ENCODE results near the gene P4HB.

P4HB gene

GRCh38 chr17:81813371-81813684, 47.0 kb downstream of the P4HB start:
- no peak for DNase-seq (ENCODE audit: extremely low read depth in 1 of 2, low read depth in 1 of 2)

DNA sequence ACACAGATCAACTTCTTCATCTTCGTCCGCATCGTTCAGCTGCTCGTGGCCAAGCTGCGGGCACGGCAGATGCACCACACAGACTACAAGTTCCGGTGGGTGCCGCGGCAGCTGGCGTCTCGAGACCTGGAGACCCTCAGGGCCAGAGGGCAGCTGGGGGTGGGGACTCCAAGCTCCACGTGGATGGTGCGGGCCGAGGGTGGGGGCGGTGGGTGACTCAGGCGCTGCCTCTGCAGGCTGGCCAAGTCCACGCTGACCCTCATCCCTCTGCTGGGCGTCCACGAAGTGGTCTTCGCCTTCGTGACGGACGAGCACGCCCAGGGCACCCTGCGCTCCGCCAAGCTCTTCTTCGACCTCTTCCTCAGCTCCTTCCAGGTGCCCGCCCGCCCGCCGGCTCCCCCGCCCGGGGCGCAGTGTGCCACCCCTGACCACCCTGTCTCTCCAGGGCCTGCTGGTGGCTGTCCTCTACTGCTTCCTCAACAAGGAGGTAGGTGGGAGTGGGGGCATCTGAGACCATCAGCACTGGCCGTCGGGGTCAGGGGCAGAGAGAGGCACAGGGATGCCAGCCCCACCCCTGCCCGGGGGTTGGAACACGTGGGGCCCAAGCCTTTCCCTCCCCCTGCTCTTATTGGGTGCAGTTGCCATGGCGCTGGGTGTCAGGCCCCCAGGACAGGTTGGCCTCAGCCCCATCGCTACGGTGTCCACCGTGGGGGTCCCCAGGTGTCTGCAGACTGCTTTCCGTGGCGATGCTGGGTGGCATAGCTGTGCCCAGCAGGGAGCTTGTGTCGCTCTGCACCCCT, 47.6 kb downstream of the P4HB start:
- DNase-seq (ENCODE audit: extremely low read depth in 1 of 2, low read depth in 1 of 2) = no peak

- no peak for DNase-seq (ENCODE audit: extremely low read depth in 1 of 2, low read depth in 1 of 2)
These were observed 48.4 kb downstream of the P4HB start for GRCh38 chr17:81811705-81812570.

GRCh38 chr17:81810892-81811704, 49.2 kb downstream of the P4HB start:
- DNase-seq (ENCODE audit: extremely low read depth in 1 of 2, low read depth in 1 of 2) = no peak

- no peak for DNase-seq (ENCODE audit: extremely low read depth in 1 of 2, low read depth in 1 of 2)
These were observed 49.9 kb downstream of the P4HB start for GRCh38 chr17:81810476-81810875.

DNA sequence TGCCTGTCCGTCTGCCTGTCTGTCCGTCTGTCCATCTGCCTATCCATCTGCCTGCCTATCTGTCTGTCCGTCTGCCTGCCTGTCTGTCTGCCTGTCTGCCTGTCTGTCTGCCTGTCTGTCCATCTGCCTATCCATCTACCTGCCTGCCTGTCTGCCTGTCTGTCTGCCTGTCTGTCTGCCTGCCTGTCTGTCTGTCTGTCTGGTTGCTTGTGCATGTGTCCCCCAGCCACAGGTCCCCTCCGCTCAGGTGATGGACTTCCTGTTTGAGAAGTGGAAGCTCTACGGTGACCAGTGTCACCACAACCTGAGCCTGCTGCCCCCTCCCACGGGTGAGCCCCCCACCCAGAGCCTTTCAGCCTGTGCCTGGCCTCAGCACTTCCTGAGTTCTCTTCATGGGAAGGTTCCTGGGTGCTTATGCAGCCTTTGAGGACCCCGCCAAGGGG, 50.8 kb downstream of the P4HB start:
- DNase-seq (ENCODE audit: extremely low read depth in 1 of 2, low read depth in 1 of 2) = no peak

- DNase-seq (ENCODE audit: extremely low read depth in 1 of 2, low read depth in 1 of 2) = no peak
These were observed 51.4 kb downstream of the P4HB start for GRCh38 chr17:81808778-81809555.

- no peak for DNase-seq (ENCODE audit: extremely low read depth in 1 of 2, low read depth in 1 of 2)
These were observed 52.5 kb downstream of the P4HB start for GRCh38 chr17:81807839-81808238.

GRCh38 chr17:81807210-81807719, 53.1 kb downstream of the P4HB start:
- DNase-seq (ENCODE audit: extremely low read depth in 1 of 2, low read depth in 1 of 2) = no peak

DNA sequence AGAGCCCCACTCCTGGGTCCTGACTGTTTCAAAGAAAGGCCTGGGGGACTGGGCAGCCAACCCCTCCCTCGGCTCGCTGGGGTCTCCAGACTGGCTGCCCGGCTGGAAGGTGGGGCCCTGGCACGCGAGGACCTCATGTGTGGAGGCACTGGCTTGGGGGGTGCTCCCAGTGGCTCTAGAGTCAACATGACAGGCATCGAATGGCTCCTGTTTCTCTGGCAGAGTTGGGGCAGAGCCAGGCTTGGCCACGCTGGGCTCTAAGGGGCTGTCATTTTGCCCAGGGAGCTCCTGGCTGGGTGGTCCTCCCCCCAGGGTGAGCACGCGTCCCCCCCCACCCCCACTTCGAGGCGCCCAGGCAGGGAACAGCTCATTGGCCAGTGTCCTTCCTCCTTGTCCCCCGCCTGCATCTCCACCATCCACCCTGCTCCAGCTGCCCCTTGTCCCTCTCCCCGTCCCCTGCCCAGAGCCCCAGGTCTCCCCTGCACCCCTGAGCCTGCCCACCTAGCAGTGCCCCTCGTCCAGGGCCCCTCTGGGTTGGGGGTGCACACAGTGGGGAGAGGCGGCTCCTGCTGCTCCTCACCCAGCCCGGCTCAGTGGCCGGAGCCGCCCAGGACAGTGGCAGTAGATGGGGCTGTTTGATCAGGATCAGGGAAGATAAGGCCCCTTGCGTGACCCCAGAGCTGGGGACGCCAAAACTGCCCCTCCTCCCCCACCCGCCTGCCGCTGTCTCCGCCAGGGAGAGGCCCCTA, 53.7 kb downstream of the P4HB start:
- DNase-seq (ENCODE audit: extremely low read depth in 1 of 2, low read depth in 1 of 2) = no peak

- DNase-seq (ENCODE audit: extremely low read depth in 1 of 2, low read depth in 1 of 2) = no peak
These were observed 54.5 kb downstream of the P4HB start for GRCh38 chr17:81805707-81806460.

DNA sequence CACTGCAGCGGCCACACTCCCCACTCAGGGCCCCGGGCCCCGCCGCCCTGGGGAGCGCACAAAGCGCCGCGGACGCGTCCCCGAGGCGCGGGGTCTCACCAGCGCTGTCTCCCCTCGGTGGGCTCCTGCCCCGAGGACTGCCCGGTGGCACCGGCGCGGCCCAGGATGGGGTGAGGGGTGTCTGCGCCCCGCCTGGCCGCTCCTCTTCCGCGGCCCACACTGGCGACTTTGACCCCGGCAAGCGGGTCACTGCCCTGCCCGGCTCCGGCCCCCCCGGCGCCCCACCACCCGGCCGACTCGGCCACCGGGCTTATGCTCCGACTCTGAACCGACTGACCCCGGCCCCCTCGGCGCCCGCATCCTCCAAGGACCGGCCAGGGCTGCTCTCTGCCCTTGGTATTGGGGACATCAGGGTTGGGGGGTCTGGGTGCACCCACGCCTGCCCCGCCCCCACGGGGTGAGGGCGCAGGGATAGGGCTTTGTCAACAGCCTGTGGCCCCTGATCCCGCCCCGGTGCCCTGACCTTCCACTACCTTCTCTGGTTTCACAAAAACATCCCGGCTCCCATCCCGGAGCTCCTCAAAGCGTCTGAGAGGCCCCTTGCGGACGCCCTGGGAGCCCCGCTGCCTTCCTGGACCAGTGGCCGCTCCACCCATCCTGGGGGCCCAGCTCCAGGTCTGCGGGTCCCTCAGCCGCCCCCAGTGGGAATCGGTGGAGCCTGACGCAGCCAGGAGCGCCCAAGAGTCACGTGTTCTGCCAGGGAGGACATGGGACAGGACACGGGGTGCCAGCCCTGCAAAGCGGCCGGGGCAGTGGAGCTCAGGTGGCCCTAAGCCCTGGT, 55.6 kb downstream of the P4HB start:
- no peak for DNase-seq (ENCODE audit: extremely low read depth in 1 of 2, low read depth in 1 of 2)

DNA sequence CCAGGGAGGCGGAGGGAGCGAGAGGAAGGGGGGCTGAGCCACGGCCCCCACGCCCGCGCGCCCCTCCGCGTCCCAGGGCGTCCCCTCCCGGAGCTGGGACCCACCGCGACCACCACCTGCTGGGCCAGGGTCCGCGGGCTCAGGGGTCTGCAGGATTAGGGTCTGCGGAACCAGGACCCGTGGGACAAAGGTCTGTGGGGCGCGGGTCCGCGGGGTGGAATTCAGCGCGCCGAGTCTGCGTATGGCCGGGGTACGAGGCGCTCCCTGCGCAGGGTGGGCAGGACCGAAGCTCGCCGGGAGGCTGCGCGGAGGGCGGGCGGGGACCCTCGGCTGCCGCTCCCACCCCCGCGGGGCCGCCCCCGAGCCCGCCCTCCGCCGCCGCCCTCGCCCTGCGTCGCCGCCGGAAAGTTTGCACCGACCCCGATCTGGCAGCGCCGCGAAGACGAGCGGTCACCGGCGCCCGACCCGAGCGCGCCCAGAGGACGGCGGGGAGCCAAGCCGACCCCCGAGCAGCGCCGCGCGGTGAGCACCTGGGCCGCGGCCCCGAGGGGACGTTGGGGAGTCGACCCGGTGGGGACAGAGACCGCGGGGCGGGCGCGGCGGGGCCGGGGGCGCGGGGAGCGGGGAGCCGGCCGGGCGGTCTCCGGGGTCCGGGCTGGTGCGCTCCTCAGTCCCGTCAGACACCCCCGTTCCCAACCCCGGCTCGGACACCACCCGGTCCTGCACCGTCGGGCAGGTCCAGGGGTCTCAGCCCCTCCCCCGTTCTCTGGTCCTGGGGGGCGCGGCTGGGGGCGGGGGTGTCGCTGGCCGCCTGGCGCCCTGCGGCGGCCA, 56.4 kb downstream of the P4HB start, which contains the start of gene GCGR:
Gene GCGR, plus strand, starts transcription at position 423 of the 831 bp plus-strand sequence. CDS start 4,869 bp downstream, outside the sequence.
- no peak for DNase-seq (ENCODE audit: extremely low read depth in 1 of 2, low read depth in 1 of 2)

DNA sequence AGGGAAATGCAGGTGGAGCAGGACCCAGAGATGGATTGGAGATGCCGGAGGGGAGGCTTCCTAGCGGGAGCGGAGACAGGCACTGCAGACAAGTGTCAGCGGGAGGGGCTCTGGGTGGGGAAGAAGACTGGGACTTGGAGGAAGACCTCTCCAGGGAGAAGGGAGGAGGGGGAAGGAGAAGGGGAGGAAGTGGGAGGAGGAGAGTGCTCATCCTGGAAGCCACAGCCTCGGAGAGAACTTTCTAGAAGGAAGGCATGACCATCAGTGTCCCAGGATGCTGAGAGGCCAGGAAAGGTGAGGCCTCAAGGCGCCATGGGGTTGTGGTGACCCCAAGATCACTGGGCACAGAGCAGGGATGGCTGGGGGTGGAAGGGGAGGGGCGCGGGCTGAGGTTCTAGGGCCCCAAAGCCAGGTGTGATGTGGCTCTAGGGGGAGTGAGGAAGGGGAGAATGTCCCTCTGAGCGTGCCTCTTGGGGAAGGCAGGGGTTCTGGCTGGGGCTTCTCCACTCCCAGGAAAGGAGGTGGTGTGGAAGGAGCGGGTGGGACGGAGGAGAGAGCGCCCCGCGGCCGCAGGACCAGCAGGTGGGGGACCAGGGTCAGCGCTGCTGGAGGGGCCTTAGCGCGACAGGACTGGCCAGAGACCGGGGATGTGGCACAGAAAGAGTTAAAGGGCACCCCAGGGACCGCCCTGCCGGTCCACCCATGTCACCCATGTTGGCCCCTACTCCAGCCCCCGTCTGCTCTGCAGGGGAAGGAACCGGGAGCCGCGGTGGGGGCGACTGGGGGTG, 57.3 kb downstream of the P4HB start:
- DNase-seq (ENCODE audit: extremely low read depth in 1 of 2, low read depth in 1 of 2) = no peak

GRCh38 chr17:81802048-81802758, 58.1 kb downstream of the P4HB start:
- DNase-seq (ENCODE audit: extremely low read depth in 1 of 2, low read depth in 1 of 2) = no peak

DNA sequence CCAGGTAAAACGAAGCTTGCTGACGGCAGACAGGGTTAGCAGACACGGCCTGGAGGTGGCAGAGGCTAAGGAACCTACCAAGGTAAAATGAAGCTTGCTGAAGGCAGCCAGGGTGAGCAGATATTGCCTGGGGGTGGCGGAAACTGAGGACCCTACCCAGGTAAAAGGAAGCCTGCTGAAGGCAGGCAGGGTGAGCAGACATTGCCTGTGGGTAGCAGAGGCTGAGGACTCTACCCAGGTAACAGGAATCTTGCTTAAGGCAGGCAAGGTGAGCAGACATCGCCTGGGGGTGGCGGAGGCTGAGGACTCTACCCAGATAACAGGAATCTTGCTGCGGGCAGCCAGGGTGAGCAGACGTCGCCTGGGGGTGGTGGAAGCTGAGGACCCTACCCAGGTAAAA, 59.0 kb downstream of the P4HB start:
- no peak for DNase-seq (ENCODE audit: extremely low read depth in 1 of 2, low read depth in 1 of 2)
